GM12878 (cell line): ENCODE results near the gene SLC34A1. TPM values are rescaled to one million over a fixed set of nuclear protein-coding genes. Genes with fewer than 3 reads are reported as not detected.
A peak's percentile ranks its signal among the peaks of the same experiment; 100 is the strongest.

Experiments
- ATAC-seq: fragments of 200-7000 bp; cut with Tn5 transposase; 3 replicates; pipeline ENCODE4 v1.9.1; 2020; ENCODE audit warnings: mild to moderate bottlenecking, moderate library complexity
- BruUV-seq: library from RNA; stranded (reverse); fragments of 400-500 nt; replicated peaks from 2 replicates; lab custom pipeline; 2021; lab: Mats Ljungman, UMichigan
- CTCF ChIA-PET: fragments of 300-600 bp; sonication (Branson Sonifier 250); formaldehyde crosslinking; extraction: SDS; loops from one replicate; lab custom pipeline; 2021; ENCODE audit warnings: inconsistent platforms; lab: Yijun Ruan, JAX
- POLR2A ChIA-PET: fragments of 350-600 bp; formaldehyde crosslinking; extraction: SDS; loops from one replicate; lab custom pipeline; 2021; ENCODE audit warnings: inconsistent platforms; lab: Charles Lee
- RAD21 ChIA-PET: fragments of 300-600 bp; sonication (Branson Sonifier 250); formaldehyde crosslinking; loops from one replicate; lab custom pipeline; 2023; ENCODE audit warnings: antibody characterized with exemption; ENCODE audit not compliant: unreplicated experiment; lab: Charles Lee
- SMC1A ChIA-PET: fragments of 300-600 bp; sonication (Branson Sonifier 250); formaldehyde crosslinking; loops from one replicate; lab custom pipeline; 2023; ENCODE audit not compliant: unreplicated experiment, uncharacterized antibody; lab: Charles Lee
- DNase-seq: peaks from one replicate; pipeline ENCODE4 v3.0.0-alpha.2; 2011; ENCODE audit warnings: low read depth, low spot score
- FAIRE-seq: peaks from 3 replicates; lab custom pipeline; 2011; peaks lifted over from hg19 to GRCh38; lab: Jason Lieb, UNC
- H2AFZ ChIP-seq: 2 replicates; pipeline ENCODE4 v1.6.0; 2011; ENCODE audit warnings: low read depth, low read length, control low read depth; ENCODE audit not compliant: control insufficient read depth
- H3K27ac ChIP-seq: 2 replicates; pipeline ENCODE4 v1.5.1; 2011; ENCODE audit warnings: control low read depth; ENCODE audit not compliant: control insufficient read depth, insufficient read depth
- H3K27me3 ChIP-seq, 2 experiments: replicated peaks in 1 of 2; 2 replicates each; pipeline versions ENCODE4 v1.6.0 to v1.6.1; 2011; ENCODE audit warnings: low read length in 1 of 2; ENCODE audit not compliant: control insufficient read depth in 2 of 2, insufficient read depth in 2 of 2
- H3K36me3 ChIP-seq, 2 experiments: 2 replicates each; pipeline ENCODE4 v1.5.1; 2011; ENCODE audit warnings: low read length in 1 of 2; ENCODE audit not compliant: control insufficient read depth in 2 of 2, insufficient read depth in 2 of 2
- H3K4me1 ChIP-seq: 2 replicates; pipeline ENCODE4 v1.6.1; 2011; ENCODE audit warnings: mild to moderate bottlenecking, low read length, moderate library complexity, mixed read lengths; ENCODE audit not compliant: control insufficient read depth, insufficient read depth
- H3K4me2 ChIP-seq: 2 replicates; pipeline ENCODE4 v1.6.0; 2011; ENCODE audit warnings: control low read depth; ENCODE audit not compliant: control insufficient read depth, insufficient read depth
- H3K4me3 ChIP-seq: fragments of 200-600 bp; sonication (generic); 2 replicates; pipeline ENCODE4 v1.5.1; 2016
- H3K79me2 ChIP-seq: 2 replicates; pipeline ENCODE4 v1.6.0; 2011; ENCODE audit warnings: low read length; ENCODE audit not compliant: control insufficient read depth, insufficient read depth
- H3K9ac ChIP-seq: 2 replicates; pipeline ENCODE4 v1.8.0; 2011; ENCODE audit warnings: low read length, control low read depth, mixed read lengths; ENCODE audit not compliant: control insufficient read depth, insufficient read depth
- H3K9me3 ChIP-seq: replicated peaks from 3 replicates; pipeline ENCODE4 v1.5.1; 2011; ENCODE audit warnings: mild to moderate bottlenecking, low read length; ENCODE audit not compliant: control insufficient read depth, insufficient read depth
- H4K20me1 ChIP-seq: 2 replicates; pipeline ENCODE4 v1.6.0; 2011; ENCODE audit not compliant: control insufficient read depth, insufficient read depth
- BACH1 ChIP-seq: fragments of 450-650 bp; IDR thresholded peaks from 2 replicates; pipeline ENCODE4 v1.6.1; 2017; ENCODE audit warnings: mild to moderate bottlenecking, borderline replicate concordance
- FOS ChIP-seq: IDR thresholded peaks from 3 replicates; pipeline ENCODE4 v1.6.1; 2011; ENCODE audit warnings: borderline replicate concordance; ENCODE audit not compliant: insufficient read length; ENCODE audit errors: extremely low read depth
- IKZF1 ChIP-seq: fragments of 450-650 bp; conservative IDR thresholded peaks from 2 replicates; pipeline ENCODE4 v1.6.1; 2017; ENCODE audit warnings: antibody characterized with exemption, mild to moderate bottlenecking
- POU2F2 ChIP-seq: IDR thresholded peaks from 3 replicates; pipeline ENCODE4 v1.6.1; 2011; ENCODE audit warnings: low read depth, mild to moderate bottlenecking, low read length, borderline replicate concordance
- RAD21 ChIP-seq: IDR thresholded peaks from 2 replicates; pipeline ENCODE4 v1.6.1; 2011; ENCODE audit warnings: mild to moderate bottlenecking, low read depth, low read length, moderate library complexity; ENCODE audit not compliant: insufficient read depth
- RELB ChIP-seq: fragments of 450-650 bp; IDR thresholded peaks from 2 replicates; pipeline ENCODE4 v1.6.1; 2017; ENCODE audit warnings: low read depth, mild to moderate bottlenecking, moderate library complexity
- RUNX3 ChIP-seq: IDR thresholded peaks from 2 replicates; pipeline ENCODE4 v1.6.1; 2012; ENCODE audit warnings: low read length, inconsistent platforms
- ZNF687 ChIP-seq: fragments of 450-650 bp; IDR thresholded peaks from 2 replicates; pipeline ENCODE4 v1.6.1; 2017; ENCODE audit warnings: mild to moderate bottlenecking, moderate library complexity
- ZSCAN29 ChIP-seq: fragments of 450-650 bp; IDR thresholded peaks from 2 replicates; pipeline ENCODE4 v1.6.1; 2017; ENCODE audit warnings: mild to moderate bottlenecking, moderate library complexity
- WGBS: methylation state at CpG from one replicate; pipeline ENCODE4 v1.1.6; 2016; ENCODE audit warnings: low lambda C conversion rate; ENCODE audit not compliant: insufficient replicate concordance, insufficient coverage; ENCODE audit errors: missing lambda C conversion rate; 5-methylcytosine and 5-hydroxymethylcytosine counted together
- in situ Hi-C: fragments of 300-500 bp; cut with MboI; formaldehyde crosslinking; loops from 9 replicates; pipeline ENCODE4 v1.14.3; 2018; ENCODE audit warnings: mixed read lengths
- intact Hi-C: fragments of 100-400 bp; cut with micrococcal nuclease; formaldehyde crosslinking; loops from one replicate; pipeline ENCODE4 v1.14.2; 2022; ENCODE audit not compliant: unreplicated experiment
- polyA plus RNA-seq, 11 experiments: library from polyadenylated mRNA; depleted of rRNA in 4 of 11; unstranded in 6 of 11; stranded (reverse) in 5 of 11; fragments of >200 nt; fragmentation: Nextera tagmentation in 4 of 11; fragmentation: Illumina TruSeq in 1 of 11; extraction: Ambion mirVana in 4 of 11; extraction: Trizol in 1 of 11; gene quantifications; 1 replicate in 1 of 11; 2 replicates in 10 of 11; pipeline versions ENCODE4 v1.2.1 to v1.2.3, GENCODE V29; 2011 to 2016; ENCODE audit warnings: inconsistent platforms in 2 of 11, missing spikeins in 2 of 11, low read depth in 1 of 11
- total RNA-seq, 4 experiments: library from RNA; depleted of rRNA in 3 of 4; stranded (reverse); fragments of >200 nt in 3 of 4; fragmentation: Illumina TruSeq in 1 of 4; extraction: Trizol in 1 of 4; gene quantifications; 2 replicates each; pipeline versions ENCODE4 v1.2.1 to v1.2.3, GENCODE V29; 2013 to 2021
- TF ChIP-seq, protein P1 (sequence below): IDR thresholded peaks from 2 replicates; pipeline ENCODE4 v1.6.1; 2012; ENCODE audit warnings: low read depth, low read length, improper control_type of control experiment
- TF ChIP-seq, protein P2 (sequence below), 3 experiments: IDR thresholded peaks in 2 of 3; conservative IDR thresholded peaks in 1 of 3; 2 replicates each; pipeline ENCODE4 v1.5.1; 2011; ENCODE audit warnings: low read depth in 3 of 3, low read length in 3 of 3, mild to moderate bottlenecking in 3 of 3, control low read depth in 2 of 3, moderate library complexity in 2 of 3, inconsistent platforms in 1 of 3, mixed read lengths in 1 of 3; ENCODE audit not compliant: control insufficient read depth in 2 of 3, insufficient read depth in 1 of 3; ENCODE audit errors: extremely low read depth in 1 of 3
- TF ChIP-seq, protein P3 (sequence below): IDR thresholded peaks from 2 replicates; pipeline ENCODE4 v1.6.1; 2012; ENCODE audit warnings: low read depth, low read length, improper control_type of control experiment

Gene SLC34A1
- total and polyA plus RNA-seq, 10 of the 15 experiments (the other 5 are each of a cell fraction or from before 2014, with no cell fraction given) = 0.03 to 0.14 (median 0.09) TPM; not detected in 2

DNA sequence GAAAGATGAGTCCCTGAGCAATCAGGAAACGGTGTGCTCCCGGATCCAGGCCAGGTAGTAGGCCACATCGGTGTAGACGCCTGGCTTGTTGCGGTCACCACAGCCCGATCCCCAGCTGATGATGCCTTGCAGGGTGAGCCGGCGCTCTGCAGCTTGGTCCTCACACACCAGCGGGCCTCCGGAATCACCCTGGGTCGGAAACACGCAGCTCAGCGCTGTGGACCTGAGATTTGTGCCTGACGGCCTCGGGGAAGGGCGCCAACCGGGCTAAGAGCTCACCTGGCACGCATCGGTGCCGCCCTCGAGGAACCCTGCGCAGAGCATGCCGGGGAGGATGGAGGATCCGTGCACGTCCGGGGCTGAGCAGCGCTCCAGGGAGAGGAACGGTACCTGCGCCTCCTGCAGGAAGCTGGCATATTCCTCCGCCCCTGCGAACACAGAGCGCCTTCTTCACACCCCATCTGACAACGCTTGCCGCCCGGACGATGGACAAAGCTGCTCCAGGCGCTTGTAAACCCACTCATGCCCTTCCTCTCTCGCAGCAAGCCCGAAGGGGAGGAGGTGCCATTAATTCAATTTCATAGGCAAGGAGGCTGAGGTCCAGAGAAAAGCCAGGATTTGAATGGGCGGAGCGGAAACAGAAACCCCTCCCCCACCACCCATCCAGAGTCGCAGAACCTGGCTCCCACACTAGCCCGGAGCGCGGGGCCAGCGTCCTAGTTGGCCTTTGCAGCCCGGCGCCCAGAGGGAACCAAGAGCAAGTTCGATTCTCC lies 18.2 kb downstream of the SLC34A1 start:
- no peaks in the 10 kb centered on the region for H4K20me1 ChIP-seq
- RAD21 ChIA-PET = interaction anchor here (0.7 to 6.5 kb wide), 18 partner anchors 10 to 100 kb away, joined by 3 to 291 read pairs (median 8); partner anchors contain the start of genes GRK6, PDLIM7 and PRR7
- H3K27me3 ChIP-seq = no peaks in the 10 kb centered on the region; a peak in 1 of 4 replicates
- POLR2A ChIA-PET = interaction anchor here (0.5 to 11.0 kb wide), 12 partner anchors 9 to 390 kb away, joined by 3 to 174 read pairs (median 4); partner anchors contain the start of genes GRK6 and PRR7
- in situ Hi-C loops = no loop called here
- peak overlapping the region; percentile 88 for H2AFZ ChIP-seq
- peaks cover 28% of the 10 kb centered on the region for H3K4me1 ChIP-seq
- DNase-seq (no peak), FAIRE-seq (peak; percentile 18), ATAC-seq (peak; percentile 34)
- peak overlapping the region; percentile 49; the same call in 1 of the 2 replicates for H3K9ac ChIP-seq
- intact Hi-C loops = loop anchor here (1.0 kb wide), 2 partner anchors 25 to 84 kb away; no protein-coding TSS in a partner anchor
- CTCF ChIA-PET = interaction anchor here (0.5 to 8.3 kb wide), 28 partner anchors 11 to 291 kb away, joined by 3 to 391 read pairs (median 8); partner anchors contain the start of genes GRK6, LMAN2, MXD3 and PDLIM7
- no TSS peak for BruUV-seq
- no peak overlapping the region for H3K27ac ChIP-seq
- no peaks in the 10 kb centered on the region for H3K9me3 ChIP-seq
- WGBS = 38% methylated on average over 47 of the region's 49 CpGs
- H3K4me2 ChIP-seq = peak overlapping the region; percentile 87
- SMC1A ChIA-PET = interaction anchor here (0.6 to 7.4 kb wide), 20 partner anchors 12 to 101 kb away, joined by 3 to 105 read pairs (median 6); partner anchors contain the start of genes GRK6 and PRR7
- no peaks in the 10 kb centered on the region for H3K79me2 ChIP-seq
- H3K36me3 ChIP-seq = no peaks in the 10 kb centered on the region
- peak overlapping the region; percentile 79 for H3K4me3 ChIP-seq
- TF ChIP-seq IKZF1 (peak; percentile 70), ZNF687 (peak; percentile 98), BACH1 (0 out of 2 replicates have a peak, but pooled peaks have one; percentile 41), ZSCAN29 (no peak), FOS (no peak), RUNX3 (no peak), RELB (no peak), RAD21 (peak; percentile 31; the same call in 1 of the 2 replicates), POU2F2 (no peak)
- TF ChIP-seq, protein P1, sequence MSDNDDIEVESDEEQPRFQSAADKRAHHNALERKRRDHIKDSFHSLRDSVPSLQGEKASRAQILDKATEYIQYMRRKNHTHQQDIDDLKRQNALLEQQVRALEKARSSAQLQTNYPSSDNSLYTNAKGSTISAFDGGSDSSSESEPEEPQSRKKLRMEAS = no peak; the same call in 1 of the 2 replicates
- TF ChIP-seq, protein P2, sequence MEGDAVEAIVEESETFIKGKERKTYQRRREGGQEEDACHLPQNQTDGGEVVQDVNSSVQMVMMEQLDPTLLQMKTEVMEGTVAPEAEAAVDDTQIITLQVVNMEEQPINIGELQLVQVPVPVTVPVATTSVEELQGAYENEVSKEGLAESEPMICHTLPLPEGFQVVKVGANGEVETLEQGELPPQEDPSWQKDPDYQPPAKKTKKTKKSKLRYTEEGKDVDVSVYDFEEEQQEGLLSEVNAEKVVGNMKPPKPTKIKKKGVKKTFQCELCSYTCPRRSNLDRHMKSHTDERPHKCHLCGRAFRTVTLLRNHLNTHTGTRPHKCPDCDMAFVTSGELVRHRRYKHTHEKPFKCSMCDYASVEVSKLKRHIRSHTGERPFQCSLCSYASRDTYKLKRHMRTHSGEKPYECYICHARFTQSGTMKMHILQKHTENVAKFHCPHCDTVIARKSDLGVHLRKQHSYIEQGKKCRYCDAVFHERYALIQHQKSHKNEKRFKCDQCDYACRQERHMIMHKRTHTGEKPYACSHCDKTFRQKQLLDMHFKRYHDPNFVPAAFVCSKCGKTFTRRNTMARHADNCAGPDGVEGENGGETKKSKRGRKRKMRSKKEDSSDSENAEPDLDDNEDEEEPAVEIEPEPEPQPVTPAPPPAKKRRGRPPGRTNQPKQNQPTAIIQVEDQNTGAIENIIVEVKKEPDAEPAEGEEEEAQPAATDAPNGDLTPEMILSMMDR (IDR thresholded peaks at IDR 0.05 in 2 of 3, conservative IDR thresholded peaks at IDR 0.05 in 1 of 3; ENCODE audit: control insufficient read depth in 2 of 3, extremely low read depth in 1 of 3, insufficient read depth in 1 of 3, low read depth in 3 of 3, low read length in 3 of 3) = peak; percentile 36 to 70 (median 53); a peak in 5 of 6 replicates
- TF ChIP-seq, protein P3, sequence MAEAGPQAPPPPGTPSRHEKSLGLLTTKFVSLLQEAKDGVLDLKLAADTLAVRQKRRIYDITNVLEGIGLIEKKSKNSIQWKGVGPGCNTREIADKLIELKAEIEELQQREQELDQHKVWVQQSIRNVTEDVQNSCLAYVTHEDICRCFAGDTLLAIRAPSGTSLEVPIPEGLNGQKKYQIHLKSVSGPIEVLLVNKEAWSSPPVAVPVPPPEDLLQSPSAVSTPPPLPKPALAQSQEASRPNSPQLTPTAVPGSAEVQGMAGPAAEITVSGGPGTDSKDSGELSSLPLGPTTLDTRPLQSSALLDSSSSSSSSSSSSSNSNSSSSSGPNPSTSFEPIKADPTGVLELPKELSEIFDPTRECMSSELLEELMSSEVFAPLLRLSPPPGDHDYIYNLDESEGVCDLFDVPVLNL = no peak
